ENCODE results near the gene PCBP4.

GRCh38 chr3:52002748-52003147 lies 35.5 kb upstream of the PCBP4 start:
- no peak for TF ChIP-seq POLR2A (IDR thresholded peaks at IDR 0.05; ENCODE audit: low read depth, low read length)
- no peak for TF ChIP-seq POLR2AphosphoS5 (IDR thresholded peaks at IDR 0.05; ENCODE audit: low read depth, low read length)
